GM21423 (cell line): ENCODE measurements around the gene NCL.
A peak's percentile ranks its signal among the peaks of the same experiment; 100 is the strongest.

Experiments used
- ATAC-seq: cut with Tn5 transposase; IDR thresholded peaks from one replicate; pipeline ENCODE4 v1.9.1; 2021; ENCODE audit warnings: mild to moderate bottlenecking, moderate library complexity; ENCODE audit not compliant: unreplicated experiment

NCL gene

DNA sequence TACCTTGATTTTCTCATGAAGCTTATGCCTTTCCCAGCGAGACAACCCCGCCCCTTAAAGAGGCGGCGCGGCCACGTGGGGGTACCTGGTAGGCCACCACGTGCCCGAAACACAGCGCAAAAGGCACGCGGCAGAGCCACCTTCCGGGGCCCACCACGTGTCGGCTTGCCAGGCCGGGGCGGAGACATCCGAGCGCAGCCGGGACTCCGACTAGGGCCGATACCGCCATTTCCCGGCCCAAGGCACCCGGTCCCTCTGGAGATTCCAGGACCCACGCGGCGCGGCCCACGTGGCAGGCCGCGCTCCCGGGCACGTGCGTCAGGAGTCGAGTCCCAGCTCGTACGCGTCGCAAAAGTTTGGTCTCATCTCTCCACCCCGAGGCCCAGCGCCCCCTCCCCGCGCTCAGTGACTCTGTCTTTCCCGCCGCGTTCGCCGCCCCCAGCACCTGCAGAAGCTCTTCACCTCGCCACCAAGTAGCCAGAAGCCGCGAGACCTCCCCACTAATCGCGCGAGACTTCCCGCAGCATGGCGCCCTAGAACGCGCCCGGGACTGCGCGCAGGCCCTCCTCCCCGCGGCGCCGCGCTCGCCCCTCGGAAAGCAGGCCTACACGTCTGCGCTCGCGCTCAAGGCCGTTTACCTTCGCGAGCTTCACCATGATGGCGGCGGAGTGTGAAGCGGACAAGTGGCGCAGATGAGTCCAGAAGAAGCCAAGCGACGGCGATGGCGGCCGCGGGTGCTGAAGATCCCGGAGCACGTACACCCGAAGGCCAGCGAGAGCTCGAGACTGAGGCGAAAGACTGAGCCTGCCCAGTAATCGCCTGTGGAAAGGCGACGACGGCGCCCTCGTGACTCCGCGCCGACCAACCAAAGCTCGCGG, at the start of gene NCL:
Gene NCL, minus strand, starts transcription at position 787 of the 878 bp plus-strand sequence. Its CDS starts 131 bp downstream, at position 656.
- ATAC-seq = peak; percentile 87

- ATAC-seq = no peak
Measured at GRCh38 chr2:231513746-231514224, 49.5 kb upstream of the NCL start.

- no peak for ATAC-seq
Measured at GRCh38 chr2:231512222-231512621, 47.9 kb upstream of the NCL start.

DNA sequence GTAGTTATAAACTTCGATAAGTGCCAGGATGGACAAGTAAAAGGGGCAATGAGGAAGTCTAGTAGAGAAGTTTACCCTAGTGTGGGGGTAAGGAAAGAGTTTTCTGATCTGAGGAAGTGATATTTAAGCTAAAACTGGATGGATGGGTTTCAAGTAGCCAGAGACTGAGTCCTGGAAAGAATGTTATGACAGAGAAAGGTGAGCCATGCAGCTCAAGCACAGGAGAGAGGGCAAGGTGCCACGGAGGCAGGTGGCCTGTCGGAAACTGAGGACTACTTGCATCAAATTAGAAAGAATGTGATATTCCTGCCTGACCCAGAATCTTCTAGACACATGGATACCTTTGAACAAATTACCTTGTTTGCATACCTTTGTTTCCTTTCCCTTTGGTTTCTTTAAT, 39.5 kb upstream of the NCL start:
- ATAC-seq = no peak

DNA sequence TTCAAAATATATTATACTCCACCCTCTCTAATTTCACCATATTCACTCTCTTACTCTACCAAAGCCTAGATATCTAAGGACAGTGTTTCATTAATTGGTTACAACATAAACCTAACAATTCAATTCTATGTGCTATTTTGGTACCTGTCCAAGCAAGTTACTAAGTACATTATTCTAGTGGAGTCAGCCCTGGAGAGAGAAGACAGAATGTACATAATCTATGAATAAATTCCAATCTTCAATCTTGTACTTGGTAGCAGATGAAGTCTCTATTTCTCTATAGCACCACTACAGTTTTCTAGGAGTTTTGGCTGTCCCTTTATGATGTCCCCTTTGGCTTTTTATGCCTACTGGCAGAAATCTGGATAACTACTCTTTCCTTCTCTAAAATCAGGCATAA, 38.3 kb upstream of the NCL start:
- ATAC-seq = no peak

DNA sequence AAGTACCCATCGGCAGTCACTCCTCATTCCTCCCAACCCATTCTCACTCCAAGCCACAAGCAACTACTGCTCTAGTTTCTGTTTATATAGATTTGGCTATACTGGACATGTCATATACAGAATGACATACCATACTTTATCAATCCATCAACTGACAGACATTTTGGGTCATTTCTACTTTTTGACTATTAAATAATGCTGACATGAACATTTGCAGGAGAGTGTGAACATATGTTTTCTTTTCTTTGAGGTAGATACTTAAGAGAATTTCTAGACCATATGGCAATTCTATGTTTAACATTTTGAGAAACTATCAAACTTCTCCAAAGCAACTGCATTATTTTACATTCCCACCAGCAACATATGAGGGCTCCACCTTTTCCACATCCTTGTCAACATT, 33.4 kb upstream of the NCL start:
- ATAC-seq = no peak

DNA sequence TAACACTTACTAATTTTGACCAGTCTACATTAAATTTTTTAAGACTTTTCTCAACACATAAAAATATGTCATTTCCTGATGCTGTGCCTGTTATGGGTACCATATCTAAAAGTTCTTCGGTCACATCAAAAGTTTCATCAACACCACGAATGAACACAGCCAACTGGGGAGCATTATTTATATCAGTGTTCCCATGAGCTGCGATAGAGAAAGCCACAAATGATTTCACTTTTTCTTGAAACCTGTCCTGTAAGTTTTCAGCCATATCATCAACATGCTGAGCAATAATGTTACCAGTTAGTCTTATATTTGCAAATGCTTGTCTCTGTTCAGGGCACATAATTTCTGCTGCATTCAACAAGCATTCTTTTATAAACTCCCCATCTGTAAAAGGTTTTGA, 30.4 kb upstream of the NCL start:
- no peak for ATAC-seq

DNA sequence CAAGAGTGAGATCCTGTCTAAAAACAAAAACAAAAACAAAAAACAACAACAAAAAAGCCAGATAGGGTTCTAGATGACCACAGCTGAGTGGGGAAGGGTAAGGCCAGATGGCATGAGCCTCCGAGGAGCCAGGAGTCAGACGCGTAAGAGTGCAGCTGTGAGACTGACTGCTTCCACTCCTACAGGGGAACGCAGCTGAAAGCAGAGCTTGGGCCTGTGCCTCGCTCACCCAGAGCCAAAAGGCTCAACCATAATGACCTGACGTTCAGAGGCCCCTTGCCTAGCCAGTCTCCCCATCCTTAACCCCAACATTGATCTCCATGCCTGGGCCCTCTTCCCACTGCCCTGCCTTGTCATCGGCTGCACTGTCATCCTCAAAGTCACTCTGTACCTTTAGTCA, 26.5 kb upstream of the NCL start:
- ATAC-seq = no peak

DNA sequence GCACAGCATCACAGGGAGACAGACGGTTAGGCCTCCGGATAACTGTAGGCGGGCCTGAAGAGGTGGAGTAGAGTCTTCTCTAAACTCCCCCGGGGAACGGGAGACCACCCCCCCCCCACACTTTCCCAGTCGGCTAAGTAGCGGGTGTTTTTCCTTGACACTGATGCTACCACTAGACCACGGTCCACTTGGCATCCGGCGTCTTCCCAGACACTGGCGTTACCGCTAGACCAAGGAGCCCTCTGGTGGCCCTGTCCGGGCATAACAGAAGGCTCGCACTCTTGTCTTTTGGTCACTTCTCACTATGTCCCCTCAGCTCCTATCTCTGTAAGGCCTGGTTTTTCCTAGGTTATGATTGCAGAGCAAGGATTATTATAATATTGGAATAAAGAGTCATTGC, 25.7 kb upstream of the NCL start:
- ATAC-seq = no peak

- ATAC-seq = no peak
Measured at GRCh38 chr2:231488331-231488730, 24.0 kb upstream of the NCL start.

DNA sequence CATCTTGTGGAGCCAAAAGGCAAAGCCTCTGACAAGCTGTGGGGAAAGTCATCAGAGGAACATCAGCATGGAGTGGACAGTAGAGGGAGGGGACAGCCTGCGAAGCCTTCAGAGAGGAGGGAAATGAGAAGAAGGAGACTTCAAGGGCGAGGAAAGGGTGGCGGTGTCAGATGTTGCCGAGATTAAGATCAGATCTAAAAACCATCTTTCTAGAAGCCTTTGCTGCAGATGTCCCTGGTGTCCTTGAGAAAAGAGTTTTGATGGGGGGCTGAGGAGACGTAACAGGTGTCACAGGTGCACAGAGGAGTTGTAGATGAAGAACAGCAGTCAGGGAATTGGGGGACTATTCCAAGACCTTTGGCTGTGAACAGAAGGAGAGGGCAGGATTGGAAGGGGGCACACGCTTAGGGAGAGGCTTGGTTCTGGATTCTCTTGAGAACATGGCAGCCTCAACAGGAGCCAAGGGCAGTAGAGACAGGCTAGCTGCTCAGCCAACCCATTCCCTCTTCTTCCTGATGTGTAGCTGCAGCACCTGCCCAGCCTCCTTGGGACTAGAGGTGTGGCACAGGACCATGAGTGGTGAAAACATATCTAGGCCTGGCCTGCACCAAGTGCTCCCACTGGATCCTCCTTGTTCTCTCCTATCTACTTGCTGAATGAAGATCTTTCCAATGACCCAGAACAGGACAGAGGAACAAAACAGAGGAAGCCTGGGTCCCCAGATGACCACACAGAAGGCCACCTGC, 22.7 kb upstream of the NCL start:
- no peak for ATAC-seq

GRCh38 chr2:231483398-231484329, 19.4 kb upstream of the NCL start:
- no peak for ATAC-seq

DNA sequence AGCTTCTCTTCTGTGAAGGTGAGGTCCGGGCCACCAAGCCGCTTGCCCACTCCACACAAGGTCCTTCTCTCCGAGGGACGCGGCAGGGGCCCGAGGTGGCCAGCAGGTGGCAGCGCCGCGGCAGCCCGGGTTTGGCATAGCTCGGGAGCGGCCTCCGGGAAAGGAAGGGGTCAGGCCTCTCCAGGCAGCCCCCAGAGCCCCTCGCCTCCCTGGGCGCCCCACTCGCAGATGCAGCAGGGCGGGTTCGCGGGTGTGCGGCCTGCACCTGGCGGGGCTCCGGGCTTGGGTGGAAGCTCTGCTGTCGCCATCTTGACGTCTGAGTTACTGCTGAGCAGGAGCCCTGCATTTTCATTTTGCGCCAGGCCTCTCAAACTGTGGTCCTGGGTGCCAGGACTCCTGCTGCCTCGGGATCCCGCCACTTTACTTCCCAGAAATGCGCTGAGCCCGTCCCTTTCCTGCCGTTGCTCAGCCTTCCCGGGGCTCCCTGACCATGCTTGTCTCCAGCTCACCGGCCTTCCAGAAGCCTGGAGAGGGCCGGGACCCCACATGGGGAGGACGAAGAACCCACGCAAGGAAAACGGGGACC, 18.6 kb upstream of the NCL start:
- ATAC-seq = peak; percentile 68

DNA sequence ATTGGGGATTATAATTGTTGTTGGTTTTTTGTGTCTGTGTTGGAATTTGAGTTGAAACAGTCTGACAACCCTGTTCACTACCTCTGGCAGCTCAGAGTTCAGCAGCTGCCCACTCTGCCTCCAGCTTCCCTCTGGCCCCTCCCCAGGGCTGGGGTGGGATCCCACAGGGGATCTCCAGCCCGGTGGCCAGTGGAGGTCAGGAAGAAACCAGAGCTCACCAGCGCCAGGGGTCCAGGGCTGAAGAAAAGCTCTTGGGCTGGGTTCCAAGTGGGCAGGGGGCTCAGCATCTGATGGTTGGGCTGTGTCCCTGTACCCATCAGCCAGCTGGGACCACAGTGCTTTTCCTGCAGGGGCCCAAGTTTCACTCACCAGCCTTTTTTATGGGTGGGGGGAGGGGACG, 16.5 kb upstream of the NCL start:
- no peak for ATAC-seq

- ATAC-seq = no peak
Measured at GRCh38 chr2:231479455-231479854, 15.2 kb upstream of the NCL start.

DNA sequence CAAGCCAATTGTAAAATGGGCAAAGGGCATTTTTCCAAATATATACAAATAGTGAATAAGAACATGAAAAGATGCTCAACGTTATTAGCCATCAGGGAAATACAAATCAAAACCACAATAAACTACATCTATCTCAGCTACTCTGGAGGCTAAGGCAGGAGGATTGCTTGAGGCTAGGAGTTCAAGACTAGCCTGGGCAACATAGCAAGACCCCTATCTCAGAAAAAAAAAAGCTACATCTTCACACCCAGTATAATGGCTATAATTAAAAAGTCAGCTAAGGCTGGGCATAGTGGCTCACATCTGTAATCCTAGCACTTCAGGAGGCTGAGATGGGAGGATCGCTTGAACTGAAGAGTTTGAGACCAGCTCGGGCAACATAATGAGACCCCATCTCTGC, 12.6 kb upstream of the NCL start:
- ATAC-seq = no peak

DNA sequence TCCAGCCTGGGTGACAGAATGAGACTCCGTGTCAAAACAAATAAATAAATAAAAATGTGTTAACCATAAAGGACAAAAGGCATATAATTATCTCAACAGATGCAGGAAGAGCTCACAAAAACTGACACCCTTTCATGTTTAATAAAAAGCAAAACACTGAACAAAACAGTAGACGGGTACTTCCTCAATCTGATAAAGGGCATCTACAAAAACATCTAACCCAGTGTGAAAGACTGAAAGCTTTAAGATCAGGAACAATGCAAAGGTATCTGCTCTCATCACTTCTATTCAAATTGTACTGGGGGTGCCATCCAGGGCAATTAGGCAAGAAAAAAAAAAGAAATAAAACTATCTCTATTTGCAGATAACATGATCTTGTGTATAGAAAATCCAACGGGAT, 11.7 kb upstream of the NCL start:
- no peak for ATAC-seq

GRCh38 chr2:231472816-231473215, 8.5 kb upstream of the NCL start:
- ATAC-seq = no peak

DNA sequence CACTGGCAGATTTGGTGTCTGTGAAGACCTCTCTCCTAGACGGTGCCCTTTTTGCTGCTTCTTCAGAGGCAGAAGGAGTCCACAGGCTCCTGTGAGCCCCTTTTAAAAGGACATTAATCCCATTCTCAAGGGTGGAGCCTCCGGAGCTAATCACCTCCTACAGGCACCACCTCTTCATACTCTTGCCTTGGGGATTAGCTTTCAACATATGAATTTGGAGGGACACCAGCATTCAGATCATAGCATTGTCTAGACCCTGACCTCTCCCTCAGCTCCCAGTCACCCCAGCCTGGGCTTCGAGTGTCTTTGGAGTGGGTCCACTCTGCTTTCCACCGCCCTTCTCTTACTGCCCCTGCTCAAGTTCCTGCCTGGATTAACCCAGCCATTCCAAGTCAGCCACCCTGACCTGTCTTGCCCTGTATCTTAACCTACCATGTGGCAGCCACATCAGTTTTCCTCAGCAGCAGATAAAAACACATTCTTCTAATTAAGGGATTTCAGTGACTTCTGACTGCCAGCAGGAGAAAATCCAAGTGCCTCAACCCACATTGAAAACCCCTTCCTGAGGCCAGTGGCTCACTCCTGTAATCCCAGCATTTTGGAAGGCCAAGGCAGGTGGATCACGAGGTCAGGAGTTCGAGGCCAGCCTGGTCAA, 6.1 kb upstream of the NCL start:
- ATAC-seq = no peak

- no peak for ATAC-seq
Measured at GRCh38 chr2:231469583-231469950, 5.3 kb upstream of the NCL start.
